ENCODE measurements around the gene FRMPD1.

The FRMPD1 gene

DNA sequence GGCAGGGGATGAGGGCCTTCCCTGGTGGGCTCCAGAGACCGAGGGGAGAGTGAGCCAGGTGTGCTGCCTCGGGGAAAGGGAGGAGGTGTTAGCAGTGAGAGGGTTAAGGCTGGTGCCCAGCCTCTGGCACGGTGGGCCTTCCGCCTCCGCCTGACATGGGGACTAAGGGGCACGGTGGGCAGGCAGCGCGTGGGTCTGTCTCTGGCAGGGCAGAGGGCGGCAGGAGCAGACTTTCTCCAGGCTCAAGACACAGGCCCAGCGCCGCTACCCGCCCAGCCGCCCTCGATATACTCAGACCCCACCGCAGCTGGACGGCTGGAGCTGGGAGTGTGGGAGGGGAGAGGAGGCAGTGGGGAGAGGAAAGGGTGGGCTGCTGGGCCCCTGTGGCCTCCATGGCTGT lies 14.9 kb upstream of the FRMPD1 start:
- no peak for DNase-seq (ENCODE audit: low read depth)

DNA sequence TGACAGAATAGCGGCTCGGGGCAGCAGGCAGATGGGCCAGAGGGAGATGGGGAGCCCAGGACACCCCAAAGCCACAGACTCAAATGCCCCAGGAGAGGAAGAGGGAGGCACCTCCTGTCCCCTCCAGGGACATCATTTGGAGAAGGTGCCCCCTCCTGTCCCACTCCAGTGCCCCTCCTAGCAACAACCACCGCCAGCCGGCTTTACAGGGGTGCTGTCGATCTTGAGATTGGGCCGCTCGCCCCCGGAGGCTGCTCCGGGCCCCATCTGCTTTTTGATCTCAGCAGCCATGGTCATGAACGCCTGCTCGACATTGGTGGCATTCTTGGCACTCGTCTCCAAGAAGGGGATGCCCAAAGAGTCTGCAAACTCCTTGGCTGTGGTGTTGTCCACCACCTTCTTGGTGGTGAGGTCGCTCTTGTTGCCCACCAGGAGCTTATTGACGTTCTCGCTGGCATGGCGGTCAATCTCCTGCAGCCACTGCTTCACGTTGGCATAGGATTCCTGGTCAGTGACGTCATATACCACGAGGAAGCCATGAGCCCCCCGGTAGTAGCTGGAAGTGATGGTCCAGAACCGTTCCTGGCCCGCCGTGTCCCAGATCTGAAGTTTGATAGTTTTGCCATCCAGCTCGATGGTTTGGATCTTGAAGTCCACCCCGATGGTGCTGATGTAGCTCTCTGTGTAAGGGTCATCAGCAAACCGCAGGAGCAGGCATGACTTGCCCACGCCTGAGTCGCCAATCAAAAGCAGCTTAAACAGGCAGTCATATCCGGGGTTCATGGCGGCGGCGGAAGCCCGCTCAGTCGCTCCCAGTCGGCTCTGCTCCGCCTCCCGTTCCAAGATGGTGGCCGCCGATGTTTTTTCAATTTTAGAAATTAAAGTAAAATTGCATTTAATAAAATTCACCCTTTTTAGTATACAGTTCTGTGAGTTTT lies 14.0 kb upstream of the FRMPD1 start:
- no peak for DNase-seq (ENCODE audit: low read depth)

DNA sequence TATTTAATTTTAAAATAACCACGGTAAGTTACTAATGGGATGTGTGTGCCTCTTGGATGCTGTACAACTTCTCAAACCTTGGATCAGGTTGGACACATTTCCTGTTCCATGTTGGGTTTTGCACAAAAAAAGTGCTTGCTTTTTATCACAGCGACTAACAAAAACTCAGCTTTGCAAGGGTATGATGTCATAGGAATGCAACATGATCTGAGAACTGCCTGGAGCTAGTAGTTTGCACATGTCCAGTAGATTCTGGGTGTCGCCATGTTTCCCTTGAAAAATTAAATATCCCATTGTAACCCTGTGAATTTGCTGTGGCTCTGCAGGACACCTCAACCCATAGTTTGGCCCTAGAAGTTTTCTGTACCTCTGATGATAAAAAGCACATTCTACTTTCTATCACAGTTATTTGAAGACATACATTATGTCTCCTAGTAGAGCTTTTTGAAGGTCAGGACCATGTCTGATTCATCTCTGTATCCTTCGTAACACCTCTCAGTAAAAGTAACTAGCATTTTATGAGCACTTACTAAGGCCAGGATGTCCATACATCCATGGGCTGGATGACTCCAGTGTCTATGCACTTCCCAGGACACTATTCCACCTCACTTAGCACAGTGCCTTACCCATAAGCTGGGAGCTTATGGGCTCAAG lies 11.5 kb upstream of the FRMPD1 start:
- no peak for DNase-seq (ENCODE audit: low read depth)

DNA sequence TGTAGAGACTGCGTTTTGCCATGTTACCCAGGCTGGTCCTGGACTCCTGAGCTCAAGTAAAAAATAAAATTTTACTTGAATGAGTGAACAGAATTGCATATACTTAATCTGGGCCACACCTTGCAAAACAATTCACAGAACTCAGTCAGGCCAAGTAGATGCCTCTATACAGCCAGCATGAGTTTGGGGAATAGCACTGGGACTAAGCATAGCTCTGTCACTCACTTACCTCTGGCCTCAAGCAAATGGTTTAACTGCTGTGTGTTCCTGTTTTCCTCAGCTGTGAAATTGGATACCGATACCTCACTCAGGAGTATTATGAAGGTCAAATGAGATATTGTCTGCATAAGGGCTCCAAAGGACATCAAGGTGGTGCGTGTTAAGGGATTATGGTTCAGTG lies 10.9 kb upstream of the FRMPD1 start:
- no peak for DNase-seq (ENCODE audit: low read depth)

DNA sequence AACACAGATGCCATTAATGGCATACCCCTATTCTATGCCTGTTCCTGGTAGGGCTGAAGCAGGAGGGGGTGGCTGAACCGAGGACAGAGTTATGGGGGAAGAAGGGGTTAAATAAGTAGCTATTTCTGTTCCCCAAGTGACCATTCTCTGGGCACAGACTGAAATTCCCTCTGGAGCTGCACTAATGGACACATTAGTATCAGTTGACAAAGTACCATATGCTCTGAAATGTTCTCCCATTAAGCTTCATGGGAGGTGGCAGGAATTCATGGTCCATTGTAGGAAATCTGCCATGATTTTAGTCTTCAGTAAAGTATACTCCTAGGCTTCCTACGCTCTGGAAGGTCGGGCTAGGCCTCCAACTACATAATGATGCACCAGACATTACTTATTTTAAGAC lies 10.5 kb upstream of the FRMPD1 start:
- DNase-seq (ENCODE audit: low read depth), result no peak

DNA sequence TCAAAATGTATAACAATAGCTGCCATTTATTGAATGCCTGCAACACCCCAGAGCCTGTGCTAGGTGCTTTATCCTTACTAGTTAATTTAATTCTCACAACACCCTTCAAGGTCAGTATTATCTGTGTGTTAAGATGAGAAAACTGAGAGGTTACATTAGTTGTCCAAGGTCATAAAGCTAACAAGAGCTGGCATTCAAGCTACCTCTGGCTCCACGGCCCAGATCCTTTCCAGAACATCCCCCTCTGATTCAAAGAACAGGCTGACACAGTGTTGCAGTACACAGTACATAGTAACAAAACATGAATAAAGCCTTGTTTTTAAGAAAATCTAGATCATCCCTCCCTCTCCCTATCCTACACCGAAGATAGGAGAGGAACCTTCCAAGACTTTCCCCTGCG lies 9.4 kb upstream of the FRMPD1 start:
- DNase-seq (ENCODE audit: low read depth), result no peak

DNA sequence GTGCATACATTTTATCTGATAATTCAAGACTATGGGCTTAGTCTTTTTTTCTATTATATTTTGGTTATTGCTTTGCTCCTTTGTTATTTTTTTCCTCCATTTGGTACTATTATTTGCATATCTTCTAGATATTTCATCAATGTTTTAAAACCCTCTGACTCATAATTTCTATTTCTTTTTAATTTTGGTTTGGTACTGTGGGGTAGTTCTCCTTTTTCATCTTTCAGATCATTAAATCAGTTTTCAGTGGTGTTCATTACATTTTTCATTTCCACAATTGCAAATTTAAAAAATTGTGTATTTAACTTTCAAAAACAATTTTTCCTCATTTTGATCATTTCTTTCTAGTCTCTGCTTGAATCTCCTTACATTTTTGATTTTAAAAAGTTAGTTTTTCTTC lies 7.5 kb upstream of the FRMPD1 start:
- DNase-seq (ENCODE audit: low read depth), result no peak

DNA sequence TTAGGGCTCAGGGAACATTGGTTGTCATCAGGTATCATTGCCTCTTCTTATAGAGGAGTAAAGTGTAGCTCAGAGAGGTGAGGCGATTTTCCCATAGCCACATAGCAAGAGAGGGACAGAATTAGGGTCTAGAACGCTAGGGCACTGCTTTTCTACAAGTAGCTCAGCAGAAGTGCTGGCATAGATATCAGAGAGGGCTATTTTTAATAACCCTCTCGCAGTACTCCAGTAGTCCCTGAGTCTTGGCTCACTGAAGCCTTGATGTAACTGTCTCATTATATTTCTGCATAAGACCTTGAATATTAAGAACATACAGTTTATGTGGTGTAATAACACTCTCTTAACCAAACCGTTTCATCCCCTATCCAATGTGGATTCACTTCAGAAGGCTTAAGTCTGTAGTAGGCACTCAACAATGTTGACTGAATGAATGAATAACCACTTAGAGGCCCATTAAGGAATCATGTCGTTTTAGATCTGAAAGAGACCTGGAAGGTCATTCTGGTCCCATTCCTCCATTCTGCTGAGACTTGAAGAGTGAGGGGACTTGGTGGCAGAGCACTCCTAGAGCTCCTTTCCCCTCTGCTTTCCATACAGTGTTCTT lies 4.7 kb upstream of the FRMPD1 start:
- DNase-seq (ENCODE audit: low read depth), result no peak

DNA sequence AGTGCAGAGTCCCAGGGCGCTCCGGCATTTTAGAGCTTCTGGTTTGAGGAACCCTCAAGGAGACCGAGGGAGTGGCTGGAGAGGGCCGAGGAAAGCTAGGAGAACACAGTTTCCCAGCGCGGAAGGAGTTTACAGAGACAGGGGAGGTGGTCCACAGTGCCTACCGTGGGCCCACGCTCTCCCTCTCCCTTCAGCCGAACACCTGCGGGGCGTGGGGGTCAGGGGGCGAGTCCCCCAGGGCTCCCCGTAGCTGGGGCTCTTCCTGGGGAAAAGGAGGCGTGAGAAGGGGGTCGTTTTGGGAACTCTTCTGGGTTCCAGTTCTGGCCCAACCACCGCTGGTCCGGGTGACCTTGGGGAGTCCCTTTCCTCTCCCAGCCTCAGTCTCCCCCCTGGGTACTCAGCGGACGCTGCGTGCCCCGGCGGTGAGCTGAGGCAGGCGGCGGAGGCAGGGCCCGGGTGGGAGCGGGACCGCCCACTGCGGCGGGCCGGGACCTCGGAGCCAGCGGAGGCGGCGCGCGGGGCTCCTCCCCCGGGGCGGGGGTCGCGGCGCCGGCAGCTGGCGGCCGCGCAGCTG lies 368 bp upstream of the FRMPD1 start:
- no peak for DNase-seq (ENCODE audit: low read depth)

DNA sequence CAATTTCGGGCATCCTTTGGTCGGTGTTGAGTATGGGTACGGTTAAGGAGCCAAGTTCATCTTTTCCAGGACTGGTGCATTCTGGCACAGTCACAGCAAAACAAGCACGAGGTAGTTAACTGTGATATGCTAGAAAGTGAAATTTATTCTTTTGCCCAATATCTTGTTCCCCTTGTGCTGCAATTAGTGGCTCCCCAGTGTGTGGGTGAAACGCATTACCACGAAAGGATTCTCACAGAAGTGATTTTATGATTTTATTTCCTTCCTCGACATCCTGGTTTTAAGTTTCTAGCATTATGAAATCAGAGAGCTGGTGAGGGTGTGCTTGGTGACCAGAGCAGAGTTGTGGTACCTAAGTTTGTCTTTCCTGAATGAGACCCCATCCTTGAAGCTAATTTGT lies 1.5 kb downstream of the FRMPD1 start:
- DNase-seq (ENCODE audit: low read depth), result no peak

DNA sequence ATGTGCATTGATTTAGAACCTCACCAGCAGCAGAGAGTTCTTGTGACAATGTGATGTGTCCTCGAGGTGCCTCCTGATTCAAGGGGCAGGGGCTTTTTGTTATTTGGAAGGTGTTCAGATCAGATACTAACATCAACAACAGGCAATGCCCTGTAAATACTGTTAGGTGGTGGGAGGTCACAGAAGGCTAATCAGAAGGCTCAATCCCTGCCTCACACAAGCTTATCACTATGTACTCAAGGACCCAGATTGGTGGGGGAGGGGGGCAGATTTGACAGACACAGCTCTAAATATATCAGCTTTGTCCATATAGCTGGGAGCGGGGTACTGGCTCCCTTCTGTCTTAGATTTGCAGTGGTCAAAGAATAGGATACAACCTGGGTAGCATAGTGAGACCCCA lies 2.6 kb downstream of the FRMPD1 start:
- no peak for DNase-seq (ENCODE audit: low read depth)

DNA sequence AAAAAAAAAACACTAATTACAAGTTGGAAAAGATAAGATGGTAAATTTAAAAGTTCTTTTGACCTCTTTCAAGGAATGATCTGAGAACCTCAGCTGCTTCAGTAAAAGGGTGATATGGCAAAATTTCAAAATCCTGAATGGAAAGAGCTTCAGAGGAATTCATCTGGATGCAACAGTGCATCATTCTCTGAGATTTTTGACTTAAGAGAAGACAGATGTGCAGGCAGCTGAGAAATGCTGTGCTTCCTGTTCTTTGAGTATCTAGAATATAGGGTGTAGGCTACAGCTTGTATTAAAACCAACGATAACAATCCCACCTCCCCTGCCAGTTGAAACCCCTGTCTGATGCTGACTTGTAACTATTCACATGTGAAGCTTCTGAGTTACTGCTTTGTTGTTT lies 6.2 kb downstream of the FRMPD1 start:
- DNase-seq (ENCODE audit: low read depth), result no peak

DNA sequence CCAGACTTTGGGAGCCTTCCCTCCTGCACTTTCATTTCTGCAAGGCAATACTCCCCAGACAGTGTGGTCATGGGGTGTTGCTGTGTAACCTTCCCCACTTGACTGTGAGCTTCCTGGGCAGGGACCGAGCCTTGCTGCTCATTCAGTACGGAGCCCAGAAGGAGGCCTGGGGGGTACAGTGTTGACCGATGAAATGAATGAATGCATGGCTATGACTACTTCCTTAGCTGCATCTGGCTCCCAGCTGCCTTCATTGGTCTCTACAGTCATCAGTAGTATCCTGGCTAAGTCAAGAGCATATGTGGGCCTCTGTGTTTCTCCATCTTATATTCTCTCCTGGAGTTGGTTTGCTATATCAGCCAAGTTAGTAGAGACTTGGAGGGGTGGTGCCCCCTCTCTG lies 9.9 kb downstream of the FRMPD1 start:
- DNase-seq (ENCODE audit: low read depth), result no peak

DNA sequence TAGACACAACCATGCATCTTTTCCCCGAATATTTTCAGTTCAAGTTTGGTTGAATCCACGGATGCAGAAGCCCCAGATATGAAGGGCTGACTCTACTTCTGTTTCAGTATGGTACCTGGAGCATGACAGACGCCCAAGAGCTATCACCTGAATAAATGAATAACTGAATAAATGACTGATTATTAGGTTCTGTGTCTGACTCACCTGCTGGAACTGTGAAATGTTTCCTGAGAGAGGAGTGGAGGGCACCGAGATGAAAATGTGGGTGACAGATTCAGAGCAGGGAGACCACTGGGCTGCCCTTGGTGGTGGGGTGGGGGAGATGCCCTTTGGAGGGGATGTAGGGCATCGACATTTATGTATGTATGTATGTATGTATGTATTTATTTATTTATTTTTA lies 13.2 kb downstream of the FRMPD1 start:
- no peak for DNase-seq (ENCODE audit: low read depth)

DNA sequence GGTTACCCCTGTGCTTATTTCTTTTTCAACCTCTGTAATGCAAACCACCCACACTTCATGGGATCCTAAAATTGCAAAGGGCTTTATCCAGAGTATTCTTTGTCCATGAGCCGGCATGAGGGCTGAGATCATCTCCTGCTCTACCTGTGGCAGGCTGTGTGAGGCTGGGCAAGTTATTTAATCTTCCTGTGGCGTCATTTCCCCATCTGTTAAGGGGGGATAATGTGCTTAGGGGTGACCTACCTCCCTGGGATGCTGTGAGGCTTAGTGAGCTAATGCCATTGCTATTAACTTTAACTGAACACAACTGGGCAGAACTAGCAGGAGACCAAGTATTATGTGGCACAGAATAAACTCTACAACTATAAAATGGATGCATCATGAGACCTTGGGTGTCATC lies 17.0 kb downstream of the FRMPD1 start:
- DNase-seq (ENCODE audit: low read depth), result no peak

DNA sequence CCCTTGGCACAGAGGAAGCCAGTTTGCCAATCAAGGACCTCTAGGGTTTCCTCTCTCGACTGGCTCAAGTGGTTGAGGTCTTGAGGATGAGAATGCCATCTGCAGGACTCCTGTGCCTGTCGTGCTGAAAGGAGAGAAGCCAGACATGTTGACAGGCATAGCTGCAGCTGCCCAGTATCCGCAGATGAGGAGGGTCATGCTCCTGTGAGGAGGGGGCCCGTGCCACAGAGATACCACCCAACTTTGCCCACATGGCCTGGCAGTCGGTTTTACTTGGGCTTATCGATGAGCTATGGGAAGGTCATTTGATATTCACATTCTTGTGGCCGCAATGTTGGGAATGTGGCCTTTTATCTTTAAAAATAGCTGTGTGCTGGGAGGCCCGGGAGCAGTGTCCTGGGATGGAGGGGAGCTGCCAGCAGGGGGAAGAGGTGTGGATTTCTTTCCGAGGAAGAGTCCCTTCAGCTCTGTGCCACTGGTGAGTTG lies 17.4 kb downstream of the FRMPD1 start:
- no peak for DNase-seq (ENCODE audit: low read depth)

DNA sequence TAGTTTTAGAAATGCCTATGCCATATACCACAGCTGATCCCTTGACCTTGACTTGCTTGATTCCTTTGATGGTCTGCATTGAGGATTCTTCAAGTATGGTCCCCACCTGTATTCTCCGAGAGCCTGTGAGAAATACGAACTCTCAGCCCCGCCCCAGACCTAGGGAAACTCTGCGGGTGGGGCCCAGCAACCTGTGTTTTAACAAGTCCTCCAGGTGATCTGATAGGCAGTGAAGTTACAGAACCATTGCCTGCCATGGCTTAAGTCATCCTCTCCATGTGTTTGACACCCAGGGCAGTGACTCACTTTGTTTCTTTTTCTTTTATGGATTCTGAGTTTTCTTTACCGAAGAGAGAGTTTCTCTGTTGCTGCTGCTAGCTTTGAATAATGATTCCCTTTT lies 18.5 kb downstream of the FRMPD1 start:
- no peak for DNase-seq (ENCODE audit: low read depth)

DNA sequence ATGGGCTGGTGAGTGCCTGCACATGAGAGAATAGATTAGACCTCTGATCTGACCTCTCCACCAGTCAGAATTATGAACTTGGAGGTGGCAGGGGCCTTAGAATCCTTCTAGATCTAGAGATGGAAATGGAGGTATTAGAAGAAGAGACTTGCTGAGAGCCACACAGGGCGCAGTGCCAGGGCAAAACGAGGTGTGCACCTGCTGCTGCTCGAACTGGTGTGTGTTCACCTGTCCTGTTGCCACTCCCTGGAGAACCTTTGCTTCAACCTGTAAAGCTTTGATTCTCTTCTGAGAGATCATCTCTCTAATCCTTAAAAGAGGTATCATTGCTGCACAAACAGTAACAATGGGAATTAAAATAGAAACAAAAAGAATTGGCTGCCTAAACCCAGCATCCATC lies 24.9 kb downstream of the FRMPD1 start:
- no peak for DNase-seq (ENCODE audit: low read depth)

DNA sequence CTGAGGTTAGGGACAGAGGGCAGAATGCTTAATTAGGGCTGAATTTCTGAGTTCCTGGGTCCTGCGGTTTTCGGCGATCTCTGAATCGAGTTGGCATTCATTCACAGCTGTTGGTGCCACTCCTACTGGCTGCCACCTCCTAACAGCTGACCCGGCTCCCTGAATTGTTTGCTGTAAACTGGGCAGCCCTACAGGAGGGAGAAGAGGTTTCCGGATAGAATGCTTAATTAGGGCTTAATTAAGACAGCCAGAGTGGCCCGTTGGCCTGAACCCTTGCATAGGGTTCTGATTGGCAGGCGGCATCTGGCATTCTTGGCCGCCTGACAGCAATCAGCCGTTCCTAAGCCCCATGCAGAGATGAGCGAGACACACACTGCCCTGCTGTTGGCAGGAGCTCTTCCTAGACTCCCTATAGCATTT lies 25.7 kb downstream of the FRMPD1 start:
- no peak for DNase-seq (ENCODE audit: low read depth)

DNA sequence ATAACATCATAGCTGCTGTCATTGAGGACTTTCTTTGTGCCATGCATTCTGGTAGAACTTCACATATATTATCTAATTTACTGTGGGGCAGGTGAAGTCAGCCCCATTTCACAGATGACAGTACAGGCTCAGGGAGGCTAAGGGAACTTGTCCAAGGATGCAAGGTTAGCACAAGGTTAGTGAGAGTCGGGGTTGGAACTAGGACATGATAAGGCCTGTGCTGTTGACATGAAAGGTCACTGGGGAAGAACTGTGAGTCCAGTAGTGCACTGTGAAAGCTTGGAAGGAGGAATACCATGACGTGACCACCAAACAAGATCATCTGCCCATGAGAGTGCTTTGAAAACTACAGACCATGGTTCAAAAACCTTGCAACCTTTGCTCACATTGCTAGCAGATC lies 26.7 kb downstream of the FRMPD1 start:
- DNase-seq (ENCODE audit: low read depth), result no peak

DNA sequence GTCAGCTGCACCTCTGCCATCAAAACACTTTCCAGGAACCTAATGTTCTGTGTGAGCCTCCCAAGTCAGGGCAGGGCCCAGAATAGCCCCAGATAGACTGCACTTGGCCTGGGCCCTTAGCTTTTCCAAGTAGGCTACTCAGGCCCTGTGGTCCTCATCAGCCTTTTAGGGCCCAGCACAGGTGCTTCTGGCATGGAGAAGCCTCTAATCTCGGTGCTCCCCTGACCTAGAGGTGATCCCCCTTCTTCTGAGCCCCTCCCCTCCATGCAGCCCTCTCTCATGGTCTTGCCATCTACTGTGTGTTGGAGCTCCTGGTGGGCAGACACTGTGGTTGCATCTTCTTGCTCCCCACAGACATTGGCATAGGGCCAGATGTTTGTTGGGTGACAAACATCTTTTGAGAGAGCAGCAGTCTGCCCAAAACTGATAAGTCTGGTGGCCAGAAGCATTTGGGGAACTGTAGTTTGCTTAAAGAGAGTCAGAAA lies 28.1 kb downstream of the FRMPD1 start:
- DNase-seq (ENCODE audit: low read depth), result no peak

DNA sequence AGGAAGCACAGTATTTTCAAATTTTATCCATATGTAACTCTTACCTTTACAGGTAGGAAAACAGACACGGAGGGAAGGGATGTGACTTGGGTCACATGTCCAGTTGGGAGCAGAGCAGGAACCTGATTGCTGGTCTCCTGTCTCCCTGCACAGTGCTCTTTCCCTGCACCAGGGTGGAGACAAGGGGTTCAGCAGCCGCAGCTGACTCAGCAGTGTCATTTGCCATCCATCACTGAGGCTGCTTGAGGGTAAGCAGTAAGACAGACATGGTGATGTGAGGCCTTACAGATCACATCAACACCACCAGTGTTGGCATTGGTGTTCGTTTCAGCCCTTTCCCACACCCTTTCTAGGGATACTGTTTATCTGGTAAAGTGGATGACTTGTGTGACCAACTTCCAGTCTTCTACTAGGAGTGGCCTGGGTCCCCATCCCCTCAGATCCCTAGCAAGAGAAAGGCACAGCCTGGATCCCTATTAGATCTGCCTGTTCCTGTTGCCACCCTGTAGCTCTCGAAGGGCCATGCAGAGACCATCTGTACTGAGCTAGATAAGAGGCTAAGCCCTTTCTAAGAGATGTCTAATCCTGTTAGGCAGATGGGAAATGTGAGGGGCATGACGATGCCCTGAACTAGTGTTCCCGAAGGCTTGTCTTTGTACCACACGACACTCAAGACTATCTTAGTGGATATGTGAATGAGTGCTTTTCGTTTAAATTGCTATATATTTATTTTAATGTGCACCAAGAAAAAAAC lies 29.1 kb downstream of the FRMPD1 start:
- no peak for DNase-seq (ENCODE audit: low read depth)
